HG03060 (cell line): ENCODE data around the gene SPRR2A.
"Not testable (repeated sequence)": the region's sequence is repeated elsewhere in the genome, so short reads cannot be mapped to it uniquely, and the experiment has no call there.

Source experiments
- ATAC-seq: cut with Tn5 transposase; IDR thresholded peaks from one replicate; pipeline ENCODE4 v1.9.1; 2021; ENCODE audit warnings: low read depth, moderate number of reproducible peaks; ENCODE audit not compliant: unreplicated experiment

SPRR2A gene

DNA sequence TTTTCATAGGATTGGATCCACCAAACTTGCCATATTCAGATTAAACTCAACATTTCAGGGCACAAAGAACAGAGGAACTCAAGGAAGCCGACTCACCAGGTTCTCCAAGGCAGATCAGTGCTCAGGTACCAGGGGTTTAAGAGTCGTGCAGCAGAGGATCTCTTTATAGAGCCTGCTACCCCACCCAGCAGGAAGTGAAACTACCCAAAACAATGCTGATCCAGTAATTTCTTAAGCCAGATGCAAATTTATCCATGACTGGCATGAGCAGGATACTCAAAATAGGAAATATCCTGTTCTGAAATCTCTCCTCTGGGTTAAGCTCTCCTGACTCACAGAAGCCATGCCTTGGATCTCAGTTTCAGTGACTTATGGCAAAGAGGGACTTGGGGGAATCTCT, at the start of gene SPRR2A:
SPRR2A (minus strand) TSS at position 138 of the 400 bp plus-strand sequence. CDS start 777 bp downstream, outside the sequence.
- no peak for ATAC-seq

DNA sequence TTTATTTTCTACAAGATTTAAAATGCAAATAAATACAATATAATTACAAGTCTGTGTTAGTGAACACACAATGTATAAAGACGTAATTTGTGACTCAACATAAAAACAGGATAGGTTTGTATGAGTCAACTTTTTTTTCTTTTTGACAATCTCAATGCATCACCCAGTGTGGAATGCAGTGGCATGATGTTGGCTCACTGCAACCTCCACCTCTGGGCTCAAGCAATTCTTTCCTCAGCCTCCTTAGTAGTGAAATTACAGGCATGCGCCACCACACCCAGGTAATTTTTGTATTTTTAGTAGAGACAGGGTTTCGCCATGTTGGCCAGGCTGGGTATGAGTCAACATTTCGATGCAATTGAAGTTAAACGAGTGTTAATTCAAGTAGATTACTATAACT, 42.9 kb upstream of the SPRR2A start:
- ATAC-seq, result no peak

DNA sequence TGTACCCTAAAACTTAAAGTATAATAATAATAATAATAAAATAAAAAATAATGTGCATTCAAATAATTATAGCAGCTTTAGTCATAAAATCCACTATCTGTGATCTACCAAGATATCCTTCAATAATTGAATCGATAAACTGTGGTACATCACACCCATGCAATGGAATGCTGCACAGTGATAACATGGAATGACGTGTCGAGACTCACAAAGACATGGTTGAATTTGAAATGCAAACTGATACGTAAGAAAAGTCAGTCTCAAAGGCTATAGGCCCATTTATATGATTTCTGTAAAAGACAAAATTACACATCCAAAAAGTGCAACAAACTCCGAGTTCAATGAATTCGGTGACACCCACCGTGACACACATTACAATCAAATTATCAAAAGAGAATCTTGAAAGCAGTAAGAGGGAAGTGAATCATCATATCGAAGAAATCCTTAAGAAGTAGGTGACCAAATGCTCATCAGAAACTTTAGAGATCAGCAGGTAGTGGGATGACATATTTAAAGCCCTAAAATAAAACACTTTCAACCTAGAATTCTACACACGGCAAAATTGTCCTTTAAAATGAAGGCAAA, 42.2 kb upstream of the SPRR2A start:
- ATAC-seq, result no peak

DNA sequence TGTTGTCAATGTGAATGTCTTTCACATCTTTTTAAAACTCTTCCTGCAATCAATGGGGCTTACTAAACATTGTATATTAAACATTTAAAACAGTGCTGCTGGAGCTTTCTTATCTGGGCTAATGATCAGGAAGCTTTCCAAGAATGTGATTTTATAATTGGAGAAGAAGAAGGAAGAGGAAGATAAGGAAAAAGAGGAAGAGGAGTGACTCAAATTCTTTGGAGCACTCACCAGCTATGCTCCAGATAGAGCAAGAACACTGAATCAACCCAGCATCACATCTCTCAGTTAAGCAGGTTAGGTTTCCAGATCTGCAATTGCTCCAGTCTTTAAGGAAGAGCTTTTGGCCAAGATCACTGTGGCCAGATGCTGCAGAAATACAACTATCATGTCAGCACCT, 38.5 kb upstream of the SPRR2A start:
- no peak for ATAC-seq

DNA sequence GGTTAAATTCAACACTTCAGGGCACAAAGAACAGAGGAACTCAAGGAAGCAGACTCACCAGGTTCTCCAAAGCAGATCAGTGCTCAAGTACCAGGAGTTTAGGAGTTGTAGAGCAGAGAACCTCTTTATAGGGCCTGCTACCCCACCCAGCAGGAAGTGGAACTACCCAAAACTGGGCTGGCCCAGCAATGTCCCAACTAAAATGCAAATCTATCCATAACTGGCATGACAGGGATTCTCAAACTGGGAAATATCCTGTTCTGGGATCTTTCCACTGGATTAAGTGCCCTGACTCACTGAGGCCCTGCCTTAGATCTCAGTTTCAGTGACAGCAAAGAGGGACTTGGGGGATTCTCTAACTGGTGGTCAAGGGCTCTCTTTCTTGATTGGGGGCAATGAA, 37.1 kb upstream of the SPRR2A start, which contains the start of gene SPRR2E:
SPRR2E (minus strand) TSS at position 101 of the 400 bp plus-strand sequence. CDS start 775 bp downstream, outside the sequence.
- no peak for ATAC-seq

DNA sequence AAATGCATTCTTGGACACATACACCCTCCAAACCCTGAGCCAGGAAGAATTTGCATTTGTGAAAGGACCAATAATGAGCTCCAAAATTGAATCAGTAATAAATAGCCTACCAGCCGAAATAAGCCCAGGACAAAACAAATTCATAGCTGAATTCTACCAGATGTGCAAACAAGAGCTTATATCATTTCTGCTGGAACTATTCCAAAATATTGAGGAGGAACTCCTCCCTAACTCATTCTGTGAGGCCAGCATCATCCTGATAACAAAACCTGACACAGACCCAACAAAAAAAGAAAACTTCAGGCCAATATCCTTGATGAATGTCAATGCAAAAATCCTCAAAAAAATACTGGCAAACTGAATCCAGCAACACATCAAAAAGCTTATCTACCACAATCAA, 30.3 kb upstream of the SPRR2A start:
- no peak for ATAC-seq

DNA sequence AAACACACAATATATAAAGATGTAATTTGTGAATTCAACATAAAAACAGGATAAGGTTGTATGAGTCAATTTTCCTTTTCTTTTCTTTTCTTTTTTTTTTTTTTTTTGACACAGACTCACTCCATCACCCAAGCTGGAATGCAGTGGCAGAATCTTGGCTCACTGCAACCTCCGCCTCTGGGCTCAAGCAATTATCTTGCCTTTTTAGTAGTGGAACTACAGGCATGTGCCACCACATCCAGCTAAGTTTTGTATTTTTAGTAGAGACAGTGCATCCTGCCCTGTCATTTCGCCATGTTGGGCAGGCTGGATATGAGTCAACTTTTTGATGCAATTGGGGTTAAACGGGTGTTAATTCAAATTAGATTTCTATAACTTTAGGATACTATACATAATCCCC, 24.4 kb upstream of the SPRR2A start:
- ATAC-seq, result no peak

DNA sequence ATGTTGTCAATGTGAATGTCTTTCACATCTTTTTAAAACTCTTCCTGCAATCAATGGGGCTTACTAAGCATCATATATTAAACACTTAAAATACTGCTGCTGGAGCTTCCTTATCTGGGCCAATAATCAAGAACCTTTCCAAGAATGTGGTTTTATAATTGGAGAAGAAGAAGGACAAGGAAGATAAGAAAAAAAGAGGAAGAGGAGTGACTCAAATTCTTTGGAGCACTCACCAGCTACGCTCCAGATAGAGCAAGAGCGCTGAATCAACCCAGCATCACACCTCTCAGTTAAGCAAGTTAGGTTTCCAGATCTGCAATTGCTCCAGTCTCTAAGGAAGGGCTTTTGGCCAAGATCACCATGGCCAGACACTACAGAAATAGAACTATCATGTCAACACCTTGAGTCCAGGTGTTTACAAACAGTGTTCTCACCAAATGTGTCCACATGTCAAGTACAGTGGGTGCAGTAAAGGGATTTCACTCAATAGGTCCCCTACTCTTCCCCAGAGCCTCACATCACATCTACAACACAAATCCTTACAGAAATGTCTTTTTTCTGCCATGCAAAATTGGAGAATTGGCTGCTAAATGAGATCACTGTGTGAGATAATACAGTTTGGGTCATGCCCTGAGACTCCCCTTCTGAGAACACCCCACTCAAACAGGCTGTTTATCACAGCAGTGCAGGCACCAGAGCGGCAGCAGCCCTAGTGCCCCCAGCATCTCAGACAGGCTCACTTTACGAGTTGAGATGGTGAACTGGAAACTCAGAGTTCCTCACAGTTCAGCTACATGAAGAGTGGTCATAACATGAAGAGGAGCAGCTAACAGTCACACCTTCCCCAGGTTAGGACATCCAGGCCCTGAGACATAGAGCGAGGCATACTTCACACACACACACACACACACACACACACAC, 15.8 kb upstream of the SPRR2A start:
- ATAC-seq, result no peak

DNA sequence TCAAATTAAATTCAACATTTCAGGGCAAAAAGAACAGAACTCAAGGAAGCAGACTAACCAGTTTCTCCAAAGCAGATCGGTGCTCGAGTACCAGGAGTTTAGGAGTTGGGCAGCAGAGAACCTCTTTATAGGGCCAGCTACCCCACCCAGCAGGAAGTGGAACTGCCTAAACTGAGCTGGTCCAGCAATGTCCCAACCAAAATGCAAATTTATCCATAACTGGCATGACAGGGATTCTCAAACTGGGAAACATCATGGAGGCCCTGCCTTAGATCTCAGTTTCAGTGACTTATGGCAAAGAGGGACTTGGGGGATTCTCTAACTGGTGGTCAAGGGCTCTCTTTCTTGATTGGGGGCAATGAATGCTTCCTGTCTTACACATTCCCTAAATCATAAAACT, 14.2 kb upstream of the SPRR2A start, which contains the start of gene SPRR2B:
SPRR2B (minus strand) TSS at position 101 of the 400 bp plus-strand sequence. CDS start 772 bp downstream, outside the sequence.
- ATAC-seq, result no peak

DNA sequence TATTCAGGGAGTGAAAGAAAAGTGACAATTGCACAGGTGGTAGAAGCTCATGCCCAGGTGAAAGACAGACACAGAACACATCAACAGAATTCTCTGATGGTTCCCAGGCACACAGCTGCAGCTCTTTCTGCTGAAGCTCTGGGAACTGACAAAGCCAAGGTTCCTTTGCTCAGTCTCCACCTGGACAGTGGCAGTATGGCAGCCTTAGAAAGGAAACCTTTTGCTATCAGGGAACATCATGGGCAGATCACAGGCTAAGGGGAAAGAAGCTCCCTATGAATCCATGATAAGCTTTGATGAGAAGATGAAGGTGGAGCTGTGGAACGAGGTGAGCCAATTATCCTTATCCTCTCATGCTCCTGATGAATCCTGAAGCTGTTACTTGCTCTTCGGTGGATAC, 12.9 kb upstream of the SPRR2A start:
- no peak for ATAC-seq

DNA sequence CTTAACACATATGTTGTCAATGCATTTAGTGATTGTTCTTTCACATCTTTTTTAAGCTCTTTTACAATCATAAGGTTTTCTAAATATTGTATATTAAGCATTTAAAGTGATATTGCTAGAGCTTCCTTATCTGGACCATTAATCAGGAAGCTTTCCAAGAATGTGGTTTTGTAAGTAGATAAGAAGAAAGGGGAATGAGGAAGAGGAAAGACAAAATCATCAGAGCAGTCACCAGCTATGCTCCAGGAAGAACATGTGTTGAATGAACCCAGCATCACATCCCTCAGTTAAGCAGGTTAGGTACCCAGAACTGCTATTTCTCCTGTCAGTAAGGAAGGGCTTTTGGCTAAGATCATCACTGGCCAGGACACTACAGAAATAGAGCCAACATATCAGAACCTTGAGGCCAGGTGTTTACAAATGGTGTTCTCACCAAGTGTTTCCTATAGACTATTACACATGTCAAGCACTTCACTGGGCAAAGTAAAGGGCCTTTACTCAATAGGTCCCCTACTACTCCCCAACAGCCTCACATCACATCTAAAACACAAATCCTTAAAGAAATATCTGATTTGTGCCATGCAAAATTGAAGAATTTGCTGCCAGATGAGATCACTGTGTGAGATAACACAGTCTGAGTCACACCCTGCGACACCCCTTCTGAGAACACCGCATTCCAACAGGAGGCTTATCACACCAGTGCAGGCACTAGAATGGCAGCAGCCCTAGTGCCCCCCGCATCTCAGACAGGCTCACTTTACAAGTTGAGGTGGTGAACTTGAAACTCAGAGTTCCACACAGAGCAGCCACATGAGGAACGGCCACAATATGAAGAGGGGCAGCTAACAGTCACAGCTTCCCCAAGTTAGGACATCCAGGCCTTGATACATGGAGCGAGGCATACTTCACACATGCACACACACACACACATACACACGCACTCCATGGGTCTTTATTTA, 1.8 kb upstream of the SPRR2A start:
- ATAC-seq, result no peak

DNA sequence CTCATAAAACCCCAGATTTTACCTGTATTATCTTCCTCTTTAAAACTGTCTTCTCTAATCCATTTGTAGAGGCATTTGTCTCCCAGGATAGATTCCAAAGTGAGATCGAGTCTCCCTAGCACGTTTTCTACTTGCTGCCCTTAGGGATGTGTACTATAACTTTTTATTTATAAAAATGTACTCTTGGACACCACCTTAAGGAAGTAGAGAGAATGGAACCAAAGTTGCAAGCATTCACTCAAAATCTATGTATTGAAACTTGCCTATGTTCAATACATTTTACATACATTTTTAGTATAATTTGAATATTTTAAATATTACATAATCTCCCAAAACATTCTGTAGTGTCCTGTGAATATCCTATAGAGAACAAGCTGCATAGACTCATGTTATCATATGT, 842 bp upstream of the SPRR2A start:
- ATAC-seq, result no peak

DNA sequence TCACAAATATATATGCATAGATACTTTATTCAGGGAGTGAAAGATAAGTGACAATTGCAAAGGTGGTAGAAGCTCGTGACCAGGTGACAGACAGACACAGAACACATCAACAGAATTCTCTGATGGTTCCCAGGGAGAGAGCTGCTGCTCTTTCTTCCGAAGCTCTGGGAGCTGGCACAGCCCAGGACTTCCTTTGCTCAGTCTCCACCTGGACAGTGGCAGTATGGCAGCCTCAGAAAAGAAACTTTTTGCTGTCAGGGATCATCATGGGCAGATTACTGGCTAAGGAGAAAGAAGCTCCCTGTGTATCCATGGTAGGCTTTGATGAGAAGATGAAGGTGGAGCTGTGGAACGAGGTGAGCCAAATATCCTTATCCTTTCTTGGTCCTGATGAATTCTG, 1.2 kb downstream of the SPRR2A start:
- not testable (repeated sequence) for ATAC-seq

DNA sequence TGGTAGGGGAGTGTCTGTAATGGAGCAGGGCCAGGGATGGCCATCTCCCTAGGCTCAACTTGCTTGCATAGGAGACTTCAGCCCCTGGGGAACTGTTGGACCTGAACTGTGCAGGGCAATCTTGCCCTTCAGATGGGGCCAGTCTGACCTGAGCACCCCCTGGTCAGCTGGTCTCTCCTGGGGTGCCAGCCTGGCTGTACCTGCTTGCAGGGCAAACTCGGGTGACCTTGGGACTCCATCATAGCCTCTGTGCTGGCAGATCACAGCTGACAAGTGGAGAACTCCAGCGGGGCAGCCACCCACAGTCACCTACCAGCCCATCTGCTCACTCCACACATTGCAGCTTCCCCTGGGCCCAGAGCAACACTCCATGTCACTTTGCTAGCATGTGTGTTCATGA, 8.1 kb downstream of the SPRR2A start:
- no peak for ATAC-seq

DNA sequence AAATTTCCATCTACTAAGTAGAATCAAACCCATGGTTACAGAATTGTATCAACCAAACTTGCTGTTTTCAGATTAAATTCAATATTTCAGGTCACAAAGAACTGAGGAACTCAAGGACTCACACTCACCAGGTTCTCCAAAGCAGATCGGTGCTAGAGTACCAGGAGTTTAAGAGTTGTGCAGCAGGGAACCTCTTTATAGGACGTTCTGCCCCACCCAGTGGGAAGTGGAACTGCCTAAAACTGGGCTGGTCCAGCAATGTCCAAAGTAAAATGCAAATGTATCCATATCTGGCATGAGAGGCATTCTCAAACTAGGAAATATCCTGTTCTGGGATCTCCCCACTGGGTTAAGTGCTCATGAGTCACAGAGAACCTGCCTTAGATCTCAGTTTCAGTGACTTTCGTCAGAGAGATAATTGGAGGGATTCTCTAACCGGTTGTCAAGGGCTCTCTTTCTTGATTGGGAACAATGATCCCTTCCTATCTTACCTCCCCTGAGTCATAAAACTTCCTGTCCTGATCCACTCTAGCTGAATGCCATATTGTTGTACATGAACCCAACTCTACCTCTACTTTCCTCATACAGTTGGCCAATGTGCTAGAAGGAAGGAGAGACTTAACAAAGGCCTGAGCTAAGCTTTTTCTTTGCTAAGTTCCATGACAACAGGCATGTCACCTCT, 16.2 kb downstream of the SPRR2A start, which contains the start of gene SPRR2D:
SPRR2D (minus strand) TSS at position 171 of the 682 bp plus-strand sequence. CDS start 774 bp downstream, outside the sequence.
- no peak for ATAC-seq

DNA sequence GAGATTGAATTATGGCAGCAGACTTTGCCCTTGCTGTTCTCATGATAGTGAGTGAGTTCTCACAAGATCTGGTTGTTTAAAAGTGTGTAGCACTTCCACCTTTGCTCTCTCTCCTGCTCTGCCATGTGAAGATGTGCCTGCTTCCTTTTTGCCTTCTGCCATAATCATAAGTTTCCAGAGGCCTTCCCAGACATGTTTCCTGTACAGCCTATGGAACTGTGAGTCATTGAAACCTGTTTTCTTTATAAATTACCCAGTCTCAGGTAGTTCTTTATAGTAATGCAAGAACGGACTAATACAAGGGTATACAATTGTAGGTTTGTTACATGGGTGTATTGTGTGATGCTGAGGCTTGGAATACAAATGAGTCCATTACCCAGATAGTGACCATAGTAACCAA, 22.1 kb downstream of the SPRR2A start:
- no peak for ATAC-seq

DNA sequence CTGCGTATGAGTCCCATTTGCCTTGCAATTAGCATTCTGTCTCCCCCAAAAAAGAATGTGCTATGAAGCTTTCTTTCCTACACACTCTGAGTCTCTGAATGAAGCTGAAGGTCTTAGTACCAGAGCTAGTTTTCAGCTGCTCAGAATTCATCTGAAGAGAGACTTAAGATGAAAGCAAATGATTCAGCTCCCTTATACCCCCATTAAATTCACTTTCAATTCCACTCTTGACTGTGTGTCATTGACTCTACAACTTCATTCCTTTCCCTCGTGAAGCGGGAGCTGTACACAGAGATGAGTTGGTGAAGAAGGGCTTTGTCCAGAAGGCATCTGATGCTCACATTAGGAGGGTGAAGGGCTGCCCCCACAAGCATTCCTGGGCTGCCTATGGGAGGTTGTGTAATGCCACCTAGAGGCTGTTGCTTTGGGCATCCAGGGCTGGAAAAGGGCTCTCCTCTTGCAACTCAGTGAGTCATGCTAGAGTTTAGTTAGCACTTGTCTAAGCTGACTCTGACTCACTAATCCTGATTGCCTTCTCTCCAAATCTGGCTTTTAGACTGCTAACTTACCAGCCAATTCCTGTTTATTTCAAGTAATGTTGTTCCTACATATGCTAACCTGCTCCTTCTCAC, 24.5 kb downstream of the SPRR2A start:
- no peak for ATAC-seq

DNA sequence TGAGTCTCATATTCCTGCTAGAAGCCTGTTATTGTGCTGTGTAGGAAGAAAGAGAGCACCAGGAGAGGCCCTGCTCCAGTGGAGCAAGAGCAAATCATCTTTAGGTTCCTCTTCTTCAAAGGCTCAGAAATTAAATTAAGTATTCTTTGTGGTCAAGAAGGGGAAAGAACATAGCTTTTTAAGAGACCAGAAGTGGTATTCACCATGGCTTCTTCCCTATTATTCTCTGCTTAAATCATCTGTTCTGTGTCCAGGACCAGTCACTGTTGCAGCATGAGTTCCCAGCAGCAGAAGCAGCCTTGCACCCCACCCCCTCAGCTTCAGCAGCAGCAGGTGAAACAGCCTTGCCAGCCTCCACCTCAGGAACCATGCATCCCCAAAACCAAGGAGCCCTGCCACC, 25.2 kb downstream of the SPRR2A start:
- no peak for ATAC-seq

DNA sequence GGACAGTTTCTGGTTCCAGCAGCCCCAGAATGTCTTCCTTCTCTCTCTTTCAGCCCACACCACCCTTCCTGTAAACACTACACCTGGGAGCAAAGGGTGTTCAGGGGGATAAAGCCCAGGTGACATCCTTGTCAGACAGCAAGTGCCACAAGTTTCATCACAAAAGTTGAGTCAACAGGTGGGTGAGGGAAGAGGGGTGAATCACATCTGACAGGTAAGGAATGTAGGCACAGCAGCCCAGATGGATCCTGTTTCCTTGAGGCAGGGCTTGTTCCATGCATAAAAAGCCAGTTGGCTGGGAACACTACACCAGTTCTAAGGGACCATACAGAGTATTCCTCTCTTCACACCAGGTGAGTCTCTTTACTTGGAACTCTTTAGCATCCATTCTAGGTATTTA, 26.4 kb downstream of the SPRR2A start, which contains the start of gene SPRR1B:
SPRR1B (plus strand) TSS at position 309 of the 400 bp plus-strand sequence. CDS start 1,143 bp downstream, outside the sequence.
- no peak for ATAC-seq
